Tongue (tissue), 3 donors: ENCODE data around the gene TRPC1. TPM values are rescaled to one million over a fixed set of nuclear protein-coding genes. Genes with fewer than 3 reads are reported as not detected.
A peak's percentile ranks its signal among the peaks of the same experiment; 100 is the strongest.

Experiments used
- DNase-seq: peaks from one replicate; pipeline ENCODE4 v3.0.0-alpha.2; 2015
- small RNA-seq: library from RNA; depleted of rRNA; stranded (forward); fragments of <200 nt; gene quantifications from one replicate; pipeline ENCODE3, GENCODE V24; 2014; ENCODE audit warnings: low replicate concordance
- total RNA-seq: library from RNA; depleted of rRNA; stranded (reverse); fragments of >200 nt; gene quantifications from one replicate; pipeline ENCODE4 v1.2.3, GENCODE V29; 2014

Gene TRPC1
- total RNA-seq, 1 donor from 2014 or later = 28.9 TPM

DNA sequence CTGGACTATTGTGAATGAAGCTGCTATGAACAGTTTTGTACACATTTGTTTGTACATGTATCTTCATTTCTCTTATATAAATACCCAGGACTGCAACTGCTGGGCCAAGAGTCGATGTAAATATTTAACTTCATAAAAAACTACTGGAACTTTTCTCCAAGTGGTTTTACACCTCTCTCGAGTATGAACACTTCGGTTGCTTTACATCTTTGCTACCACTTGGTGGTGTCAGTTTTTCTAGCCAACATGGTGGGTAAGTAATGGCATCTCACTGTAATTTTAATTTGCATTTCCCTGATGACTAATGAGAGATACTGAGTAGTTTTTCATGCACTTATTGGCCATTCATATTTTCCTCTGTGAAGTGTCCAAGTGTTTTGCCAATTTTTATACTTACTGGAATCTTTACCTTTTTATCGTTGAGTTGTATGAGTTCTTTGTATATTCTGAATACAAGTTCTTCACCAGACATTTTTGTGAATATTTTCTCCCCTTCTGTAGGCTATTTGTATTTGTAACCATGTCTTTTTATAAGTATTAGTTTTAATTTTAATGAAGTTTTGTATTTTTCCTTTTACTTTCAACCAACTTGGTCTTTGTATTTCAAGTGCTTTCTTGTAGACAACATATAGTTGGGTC lies 120.6 kb downstream of the TRPC1 start:
- DNase-seq = no peak

- DNase-seq = peak; percentile 19
Measured at GRCh38 chr3:142846779-142847577, 123.1 kb downstream of the TRPC1 start.

GRCh38 chr3:142849148-142849547 lies 125.3 kb downstream of the TRPC1 start:
- DNase-seq = no peak

GRCh38 chr3:142850395-142851023 lies 126.7 kb downstream of the TRPC1 start:
- no peak for DNase-seq

GRCh38 chr3:142852009-142852408 lies 128.2 kb downstream of the TRPC1 start:
- no peak for DNase-seq

DNA sequence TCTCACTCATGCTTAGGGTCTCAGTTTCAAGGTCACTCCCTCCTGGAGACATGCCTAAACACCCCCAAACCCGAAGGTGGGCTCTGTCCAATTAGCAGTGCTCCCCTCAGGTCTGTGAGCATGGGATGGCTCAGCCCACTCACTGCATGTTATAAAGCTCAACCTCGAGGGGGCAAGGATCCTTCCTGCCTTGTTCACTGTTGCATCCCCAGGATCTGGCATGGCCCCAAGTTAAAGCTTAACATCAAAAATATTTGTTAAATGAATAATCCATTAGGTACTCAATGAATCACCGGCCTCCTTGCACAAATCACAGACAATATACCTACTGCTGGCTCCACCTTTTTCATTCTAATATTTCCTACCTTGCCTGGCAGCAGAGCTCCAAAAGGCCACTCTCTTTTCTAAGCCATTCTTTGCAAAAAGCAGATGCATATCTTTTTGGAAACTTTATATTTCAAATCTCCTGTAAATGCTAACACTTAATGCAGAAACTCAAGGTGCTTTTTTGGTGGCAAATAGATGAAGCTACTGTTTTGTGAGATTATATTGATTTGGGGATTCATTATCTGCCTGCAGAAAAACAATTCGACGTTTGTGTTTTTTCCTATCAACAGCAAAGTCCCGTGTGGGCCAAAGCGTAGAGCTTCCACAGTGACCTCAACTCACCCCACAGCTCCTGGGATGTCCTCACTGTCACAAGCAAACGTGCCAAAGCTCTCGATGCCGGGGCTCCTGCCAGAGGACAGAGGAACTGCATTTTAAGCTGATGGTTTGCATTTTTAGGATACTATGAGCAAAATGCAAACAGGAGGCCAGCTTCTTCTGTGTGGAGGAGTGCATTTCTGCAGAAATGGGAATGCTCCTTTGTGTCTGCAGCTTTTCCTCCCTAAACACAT lies 129.7 kb downstream of the TRPC1 start:
- DNase-seq = no peak

DNA sequence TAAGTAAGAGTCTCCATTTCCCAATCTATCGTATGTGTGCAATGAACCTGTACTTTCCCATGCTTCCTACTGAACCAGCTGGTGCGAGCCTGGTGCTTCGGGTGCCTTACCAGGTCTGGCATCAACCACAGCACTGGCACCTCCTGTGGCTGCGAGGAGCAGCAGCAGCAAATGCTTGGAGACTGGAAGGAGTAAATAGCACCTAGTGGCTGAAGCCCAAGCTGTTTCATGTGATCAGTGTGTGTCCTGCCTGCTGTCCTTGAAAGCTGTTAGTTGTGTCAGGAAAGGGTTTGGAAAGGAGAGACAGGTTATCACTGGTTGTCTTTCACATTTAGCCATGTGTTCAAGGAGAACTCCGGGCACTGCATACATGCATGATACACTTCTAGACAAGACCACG lies 133.2 kb downstream of the TRPC1 start:
- peak; percentile 6 for DNase-seq

Small RNA genes lying within 50 kb of the gene (small RNA-seq; reads per million reads assigned to genes)
- gene RNU7-47P = not detected

Other genes starting within 250 kb of the TRPC1 start
- 28.8 TPM for gene ATR, start 145.3 kb upstream of the TRPC1 start, total RNA-seq
- 1.4 TPM for gene PLS1, start 127.6 kb upstream of the TRPC1 start, total RNA-seq
- gene PCOLCE2, start 165.0 kb downstream of the TRPC1 start, total RNA-seq = 0.62 TPM
- not detected for gene PAQR9, start 239.6 kb downstream of the TRPC1 start, total RNA-seq